Fibroblast of skin of scalp (primary cell): ENCODE data around the gene CALHM3. TPM values are rescaled to one million over a fixed set of nuclear protein-coding genes. Genes with fewer than 3 reads are reported as not detected.
"Not testable (repeated sequence)": the region's sequence is repeated elsewhere in the genome, so short reads cannot be mapped to it uniquely, and the experiment has no call there.

Experiments
- DNase-seq: peaks from one replicate; pipeline ENCODE4 v3.0.0-alpha.2; 2013
- polyA plus RNA-seq, 2 experiments: library from polyadenylated mRNA; unstranded; fragments of 120-200 nt; gene quantifications; one replicate each; pipeline ENCODE4 v1.2.1, GENCODE V29; 2013; ENCODE audit not compliant: insufficient read length in 2 of 2

The CALHM3 gene
- not detected for polyA plus RNA-seq (2013, experiment 1 of 2; ENCODE audit: insufficient read length)
- not detected for polyA plus RNA-seq (2013, experiment 2 of 2; ENCODE audit: insufficient read length)

- DNase-seq: no peak
Observed at GRCh38 chr10:103479135-103479534, at the start of gene CALHM3. CALHM3 (minus strand) TSS chr10:103479240; CDS start chr10:103479032, 208 bp downstream.

- DNase-seq: no peak
Observed at GRCh38 chr10:103528549-103528948, 49.5 kb upstream of the CALHM3 start.

- DNase-seq: peak; percentile 18
Observed at GRCh38 chr10:103527476-103527875, 48.4 kb upstream of the CALHM3 start.

- DNase-seq: no peak
Observed at GRCh38 chr10:103525901-103526300, 46.9 kb upstream of the CALHM3 start.

- no peak for DNase-seq
Observed at GRCh38 chr10:103523683-103524082, 44.6 kb upstream of the CALHM3 start.

- not testable (repeated sequence) for DNase-seq
Observed at GRCh38 chr10:103522006-103522405, 43.0 kb upstream of the CALHM3 start.

GRCh38 chr10:103519798-103520197 lies 40.8 kb upstream of the CALHM3 start:
- DNase-seq: no peak

- DNase-seq: no peak
Observed at GRCh38 chr10:103517234-103518085, 38.4 kb upstream of the CALHM3 start.

GRCh38 chr10:103514244-103514643 lies 35.2 kb upstream of the CALHM3 start:
- no peak for DNase-seq

- no peak for DNase-seq
Observed at GRCh38 chr10:103513380-103514060, 34.5 kb upstream of the CALHM3 start.

GRCh38 chr10:103512591-103513379 lies 33.7 kb upstream of the CALHM3 start:
- no peak for DNase-seq

- DNase-seq: no peak
Observed at GRCh38 chr10:103512166-103512565, 33.1 kb upstream of the CALHM3 start.

GRCh38 chr10:103510791-103511752 lies 32.0 kb upstream of the CALHM3 start:
- DNase-seq: no peak

- DNase-seq: no peak
Observed at GRCh38 chr10:103510046-103510685, 31.1 kb upstream of the CALHM3 start.

- no peak for DNase-seq
Observed at GRCh38 chr10:103507235-103508191, 28.5 kb upstream of the CALHM3 start.

GRCh38 chr10:103506061-103506460 lies 27.0 kb upstream of the CALHM3 start:
- DNase-seq: no peak

GRCh38 chr10:103504181-103504783 lies 25.2 kb upstream of the CALHM3 start:
- DNase-seq: peak; percentile 80

- not testable (repeated sequence) for DNase-seq
Observed at GRCh38 chr10:103503777-103504176, 24.7 kb upstream of the CALHM3 start.
